WERI-Rb-1 (cell line): ENCODE results near the gene SGPL1.

Experiments
- DNase-seq: peaks from one replicate; pipeline ENCODE4 v3.0.0-alpha.2; 2020
- H3K27ac ChIP-seq: fragments of 250-450 bp; sonication (Bioruptor Pico); 2 replicates; pipeline ENCODE4 v1.5.1; 2020; ENCODE audit warnings: mild to moderate bottlenecking, moderate library complexity
- H3K27me3 ChIP-seq: fragments of 250-450 bp; sonication (Bioruptor Pico); 2 replicates; pipeline ENCODE4 v1.5.1; 2021; ENCODE audit warnings: mild to moderate bottlenecking, low read depth, moderate library complexity; ENCODE audit not compliant: insufficient read depth, severe bottlenecking
- H3K36me3 ChIP-seq: fragments of 250-450 bp; sonication (Bioruptor Pico); 2 replicates; pipeline ENCODE4 v1.5.1; 2020; ENCODE audit warnings: mild to moderate bottlenecking, moderate library complexity
- H3K4me3 ChIP-seq: 2 replicates; pipeline ENCODE4 v1.5.1; 2011; ENCODE audit warnings: low read depth, mild to moderate bottlenecking, control low read depth, low read length
- H3K9me3 ChIP-seq: fragments of 250-450 bp; sonication (Bioruptor Pico); 2 replicates; pipeline ENCODE4 v1.5.1; 2021; ENCODE audit warnings: mild to moderate bottlenecking, moderate library complexity; ENCODE audit not compliant: severe bottlenecking
- CTCF ChIP-seq: IDR thresholded peaks from 2 replicates; pipeline ENCODE4 v1.5.1; 2011; ENCODE audit warnings: low read depth, mild to moderate bottlenecking, control low read depth, inconsistent platforms, low read length

The SGPL1 gene

GRCh38 chr10:70806841-70807240, 8.9 kb upstream of the SGPL1 start:
- no peak for DNase-seq
- Histone ChIP-seq H3K9me3 (no peaks in the 10 kb centered on the region), H3K27me3 (no peaks in the 10 kb centered on the region), H3K36me3 (no peaks in the 10 kb centered on the region), H3K27ac (no peak overlapping the region), H3K4me3 (no peak overlapping the region)
- no peak for TF ChIP-seq CTCF

GRCh38 chr10:70807556-70807955, 8.2 kb upstream of the SGPL1 start:
- H3K27ac ChIP-seq, result no peak overlapping the region
- no peaks in the 10 kb centered on the region for H3K36me3 ChIP-seq
- no peak for TF ChIP-seq CTCF
- H3K27me3 ChIP-seq, result no peaks in the 10 kb centered on the region
- no peak overlapping the region for H3K4me3 ChIP-seq
- H3K9me3 ChIP-seq, result no peaks in the 10 kb centered on the region
- no peak for DNase-seq

- Histone ChIP-seq H3K36me3 (no peaks in the 10 kb centered on the region), H3K27me3 (no peaks in the 10 kb centered on the region), H3K9me3 (no peaks in the 10 kb centered on the region), H3K4me3 (no peak overlapping the region), H3K27ac (no peak overlapping the region)
- no peak for DNase-seq
- no peak for TF ChIP-seq CTCF
Observed at GRCh38 chr10:70809011-70809611, 6.6 kb upstream of the SGPL1 start.

- Histone ChIP-seq H3K27ac (no peak overlapping the region), H3K27me3 (no peaks in the 10 kb centered on the region), H3K4me3 (no peak overlapping the region), H3K9me3 (no peaks in the 10 kb centered on the region), H3K36me3 (no peaks in the 10 kb centered on the region)
- TF ChIP-seq CTCF, result no peak
- DNase-seq, result no peak
Observed at GRCh38 chr10:70809726-70810125, 6.0 kb upstream of the SGPL1 start.

- DNase-seq, result no peak
- TF ChIP-seq CTCF, result no peak
- Histone ChIP-seq H3K4me3 (no peak overlapping the region), H3K36me3 (no peaks in the 10 kb centered on the region), H3K27me3 (no peaks in the 10 kb centered on the region), H3K9me3 (no peaks in the 10 kb centered on the region), H3K27ac (no peak overlapping the region)
Observed at GRCh38 chr10:70810967-70811366, 4.8 kb upstream of the SGPL1 start.

- TF ChIP-seq CTCF, result no peak
- H3K27ac ChIP-seq, result no peak overlapping the region
- no peak overlapping the region for H3K4me3 ChIP-seq
- no peaks in the 10 kb centered on the region for H3K9me3 ChIP-seq
- H3K36me3 ChIP-seq, result no peaks in the 10 kb centered on the region
- DNase-seq, result no peak
- H3K27me3 ChIP-seq, result no peaks in the 10 kb centered on the region
Observed at GRCh38 chr10:70811881-70812280, 3.9 kb upstream of the SGPL1 start.
